Measurements from ENCODE around the gene MYO15A.

The MYO15A gene

DNA sequence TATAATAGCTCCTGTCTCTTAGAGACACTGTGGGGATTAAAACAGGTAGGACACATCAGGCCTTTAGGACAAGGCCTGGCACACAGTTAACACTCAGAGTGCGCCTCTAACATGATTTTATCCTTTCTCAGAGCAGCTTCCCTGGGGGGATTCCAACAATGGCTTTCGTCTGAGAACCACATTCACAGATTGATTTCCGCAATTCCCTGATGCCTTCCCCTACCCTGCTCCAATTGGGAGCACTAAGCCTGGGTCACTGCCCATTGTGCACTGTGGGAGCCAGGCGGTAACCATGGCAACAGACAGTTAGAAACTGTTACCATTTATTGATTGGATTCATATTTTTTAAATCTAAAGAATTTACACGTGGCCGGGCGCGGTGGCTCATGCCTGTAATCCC, 69.2 kb downstream of the MYO15A start:
- no peak for DNase-seq (ENCODE audit: low read depth, low spot score)
- TF ChIP-seq, protein P1, sequence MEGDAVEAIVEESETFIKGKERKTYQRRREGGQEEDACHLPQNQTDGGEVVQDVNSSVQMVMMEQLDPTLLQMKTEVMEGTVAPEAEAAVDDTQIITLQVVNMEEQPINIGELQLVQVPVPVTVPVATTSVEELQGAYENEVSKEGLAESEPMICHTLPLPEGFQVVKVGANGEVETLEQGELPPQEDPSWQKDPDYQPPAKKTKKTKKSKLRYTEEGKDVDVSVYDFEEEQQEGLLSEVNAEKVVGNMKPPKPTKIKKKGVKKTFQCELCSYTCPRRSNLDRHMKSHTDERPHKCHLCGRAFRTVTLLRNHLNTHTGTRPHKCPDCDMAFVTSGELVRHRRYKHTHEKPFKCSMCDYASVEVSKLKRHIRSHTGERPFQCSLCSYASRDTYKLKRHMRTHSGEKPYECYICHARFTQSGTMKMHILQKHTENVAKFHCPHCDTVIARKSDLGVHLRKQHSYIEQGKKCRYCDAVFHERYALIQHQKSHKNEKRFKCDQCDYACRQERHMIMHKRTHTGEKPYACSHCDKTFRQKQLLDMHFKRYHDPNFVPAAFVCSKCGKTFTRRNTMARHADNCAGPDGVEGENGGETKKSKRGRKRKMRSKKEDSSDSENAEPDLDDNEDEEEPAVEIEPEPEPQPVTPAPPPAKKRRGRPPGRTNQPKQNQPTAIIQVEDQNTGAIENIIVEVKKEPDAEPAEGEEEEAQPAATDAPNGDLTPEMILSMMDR (IDR thresholded peaks at IDR 0.05; ENCODE audit: low read depth, low read length) = no peak
- in situ Hi-C loops (cut with HindIII; ENCODE audit: low sequenced_read_pairs) = no loop called here
- H3K4me3 ChIP-seq (ENCODE audit: low read depth, low read length) = no peak overlapping the region

DNA sequence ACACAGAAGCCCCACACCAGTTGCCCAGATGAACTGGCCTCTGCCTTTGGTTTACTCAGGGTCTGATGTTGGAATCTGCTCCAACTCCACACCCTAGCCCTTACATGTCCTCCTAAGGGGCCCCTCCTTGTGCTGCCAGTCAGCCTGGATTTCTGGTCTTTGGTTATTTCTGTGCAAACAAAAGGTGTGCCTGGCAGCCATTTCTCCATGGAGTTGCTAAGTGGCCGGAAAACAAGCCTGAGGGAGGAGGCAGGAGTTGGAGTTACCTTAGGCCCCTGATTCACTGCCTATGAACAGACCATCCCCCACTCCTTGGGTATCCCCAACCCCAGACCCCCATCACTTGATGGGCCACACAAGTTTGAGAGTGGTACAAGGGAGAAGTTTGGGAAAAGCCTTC, 70.6 kb downstream of the MYO15A start:
- in situ Hi-C loops (cut with HindIII; ENCODE audit: low sequenced_read_pairs) = no loop called here
- no peak overlapping the region for H3K4me3 ChIP-seq (ENCODE audit: low read depth, low read length)
- DNase-seq (ENCODE audit: low read depth, low spot score) = no peak
- TF ChIP-seq, protein P1 (IDR thresholded peaks at IDR 0.05; ENCODE audit: low read depth, low read length) = no peak

DNA sequence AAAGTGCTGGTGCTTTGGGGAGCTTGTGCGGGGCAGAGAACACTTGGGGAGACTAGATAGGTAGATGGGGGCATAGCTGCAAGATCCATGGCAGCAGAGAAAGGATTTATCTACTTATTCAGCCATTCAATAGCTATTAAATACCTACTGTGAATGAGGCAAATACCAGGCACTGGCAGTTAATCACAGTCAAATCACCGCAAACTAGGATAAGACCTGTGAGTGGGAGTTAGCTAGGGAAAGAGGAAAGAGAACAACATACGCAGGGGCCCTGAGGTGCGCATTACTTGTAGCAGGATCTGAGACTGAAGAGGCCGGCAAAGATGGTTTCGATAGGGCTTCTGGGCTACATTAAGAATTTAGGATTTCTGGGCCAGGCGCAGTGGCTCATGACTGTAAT, 71.2 kb downstream of the MYO15A start:
- DNase-seq (ENCODE audit: low read depth, low spot score) = no peak
- in situ Hi-C loops (cut with HindIII; ENCODE audit: low sequenced_read_pairs) = no loop called here
- H3K4me3 ChIP-seq (ENCODE audit: low read depth, low read length) = no peak overlapping the region
- TF ChIP-seq, protein P1 (IDR thresholded peaks at IDR 0.05; ENCODE audit: low read depth, low read length) = no peak

DNA sequence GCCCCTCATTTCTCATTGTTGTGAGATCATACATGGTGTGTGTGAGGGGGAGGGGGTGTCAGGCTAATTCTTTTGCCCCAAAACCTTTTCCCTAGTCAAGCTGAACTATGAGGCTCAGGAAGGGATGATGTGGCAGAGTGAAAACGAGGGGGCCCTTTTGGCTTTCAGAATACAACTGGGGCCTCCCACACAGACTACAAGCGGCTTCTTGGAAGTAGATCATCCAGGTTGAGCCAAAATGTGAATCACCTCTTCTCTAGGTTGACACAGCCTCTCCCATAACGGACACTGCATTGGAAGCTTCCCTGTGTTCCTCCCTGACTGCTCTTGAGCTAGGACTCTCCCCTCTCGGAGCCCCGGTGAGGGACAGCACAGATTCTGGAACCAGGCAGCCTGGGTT, 72.8 kb downstream of the MYO15A start:
- no peak for DNase-seq (ENCODE audit: low read depth, low spot score)
- TF ChIP-seq, protein P1 (IDR thresholded peaks at IDR 0.05; ENCODE audit: low read depth, low read length) = no peak
- H3K4me3 ChIP-seq (ENCODE audit: low read depth, low read length) = no peak overlapping the region
- in situ Hi-C loops (cut with HindIII; ENCODE audit: low sequenced_read_pairs) = no loop called here

DNA sequence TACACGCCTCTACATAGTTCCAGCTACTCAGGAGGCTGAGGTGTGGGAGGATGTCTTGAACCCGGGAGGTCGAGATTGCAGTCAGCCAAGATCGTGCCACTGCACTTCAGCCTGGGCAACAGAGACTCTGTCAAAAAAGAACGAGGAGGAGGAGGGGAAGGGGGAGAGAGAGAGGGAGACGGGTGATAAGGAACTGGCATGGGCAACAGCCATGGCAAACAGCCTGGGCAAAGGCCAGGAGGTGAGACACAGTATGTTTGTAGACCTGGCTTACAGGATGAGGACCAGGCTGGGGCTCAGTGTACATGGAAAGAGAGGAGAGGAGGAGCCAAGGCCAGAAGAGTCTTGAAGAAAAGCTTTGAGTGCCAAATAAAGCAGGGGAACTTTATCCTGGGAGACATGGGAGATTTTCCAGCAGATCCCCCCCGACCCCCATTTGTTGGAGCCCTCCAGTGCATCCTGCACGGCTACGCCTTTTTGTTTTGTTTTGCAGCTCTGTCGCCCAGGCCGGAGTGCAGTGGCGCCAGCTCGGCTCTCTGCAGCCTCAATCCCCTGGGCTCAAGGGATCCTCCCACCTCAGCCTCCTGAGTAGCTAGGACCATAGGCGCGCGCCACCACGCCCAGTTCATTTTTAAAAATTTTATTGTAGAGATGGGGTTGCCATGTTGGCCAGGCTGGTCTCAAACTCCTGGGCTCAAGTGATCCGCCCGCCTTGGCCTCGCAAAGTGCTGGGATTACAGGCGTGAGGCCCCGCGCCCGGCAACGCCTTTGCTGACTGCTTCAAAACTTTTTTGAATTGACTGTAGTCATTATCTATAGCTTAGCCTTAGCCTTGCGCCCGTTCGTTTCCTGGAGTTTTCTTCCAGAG, 73.8 kb downstream of the MYO15A start:
- TF ChIP-seq, protein P1 (IDR thresholded peaks at IDR 0.05; ENCODE audit: low read depth, low read length) = no peak
- no peak for DNase-seq (ENCODE audit: low read depth, low spot score)
- in situ Hi-C loops (cut with HindIII; ENCODE audit: low sequenced_read_pairs) = no loop called here
- H3K4me3 ChIP-seq (ENCODE audit: low read depth, low read length) = peak overlapping the region; percentile 55

DNA sequence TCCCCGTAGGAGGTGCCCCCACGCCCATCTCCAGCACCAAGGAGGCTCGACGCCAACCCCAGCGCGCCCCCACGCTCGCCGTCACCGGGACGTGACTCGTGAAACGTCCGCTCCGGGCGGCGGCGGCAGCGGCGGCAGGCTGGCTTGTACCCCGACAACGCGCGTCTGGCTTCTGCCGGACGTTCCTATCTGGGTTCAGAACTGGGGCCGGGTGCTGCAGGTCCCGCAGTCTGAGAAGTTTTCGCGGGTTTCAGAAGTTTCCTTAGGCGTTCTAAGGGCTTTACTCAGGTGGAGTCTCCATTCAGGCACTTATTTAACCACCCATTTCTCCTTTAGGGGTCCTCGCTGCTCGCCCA, 74.4 kb downstream of the MYO15A start:
- no peak for DNase-seq (ENCODE audit: low read depth, low spot score)
- in situ Hi-C loops (cut with HindIII; ENCODE audit: low sequenced_read_pairs) = no loop called here
- TF ChIP-seq, protein P1 (IDR thresholded peaks at IDR 0.05; ENCODE audit: low read depth, low read length) = no peak
- H3K4me3 ChIP-seq (ENCODE audit: low read depth, low read length) = peak overlapping the region; percentile 55

Measured in astrocyte of the spinal cord (primary cell).